GM21381 (cell line): ENCODE data around the gene CYP4F2.
"Not testable (repeated sequence)": the region's sequence is repeated elsewhere in the genome, so short reads cannot be mapped to it uniquely, and the experiment has no call there.

Experiments
- ATAC-seq: cut with Tn5 transposase; IDR thresholded peaks from one replicate; pipeline ENCODE4 v1.9.1; 2021; ENCODE audit warnings: mild to moderate bottlenecking, moderate library complexity; ENCODE audit not compliant: unreplicated experiment

CYP4F2 gene

GRCh38 chr19:15897738-15898276 lies at the start of gene CYP4F2:
CYP4F2 (minus strand) TSS chr19:15898074; CDS start chr19:15897611, 463 bp downstream.
- no peak for ATAC-seq

- ATAC-seq = no peak
These were observed 47.4 kb upstream of the CYP4F2 start for GRCh38 chr19:15945301-15945700.

- no peak for ATAC-seq
These were observed 46.5 kb upstream of the CYP4F2 start for GRCh38 chr19:15944401-15944800.

GRCh38 chr19:15937771-15938170 lies 39.9 kb upstream of the CYP4F2 start:
- no peak for ATAC-seq

GRCh38 chr19:15936950-15937349 lies 39.1 kb upstream of the CYP4F2 start:
- no peak for ATAC-seq

- ATAC-seq = no peak
These were observed 38.3 kb upstream of the CYP4F2 start for GRCh38 chr19:15936173-15936572.

GRCh38 chr19:15935167-15935702 lies 37.4 kb upstream of the CYP4F2 start:
- ATAC-seq = no peak

- ATAC-seq = no peak
These were observed 36.6 kb upstream of the CYP4F2 start, which contains the start of gene CYP4F11 for GRCh38 chr19:15934332-15935078. CYP4F11 (minus strand) TSS chr19:15934529; CDS start chr19:15934408, 121 bp downstream.

- ATAC-seq = not testable (repeated sequence)
These were observed 36.0 kb upstream of the CYP4F2 start for GRCh38 chr19:15933761-15934331.

GRCh38 chr19:15928321-15928720 lies 30.4 kb upstream of the CYP4F2 start:
- ATAC-seq = no peak

GRCh38 chr19:15926484-15926883 lies 28.6 kb upstream of the CYP4F2 start:
- no peak for ATAC-seq

- ATAC-seq = no peak
These were observed 25.8 kb upstream of the CYP4F2 start for GRCh38 chr19:15923702-15924101.

- ATAC-seq = no peak
These were observed 24.1 kb upstream of the CYP4F2 start for GRCh38 chr19:15922021-15922420.

- ATAC-seq = no peak
These were observed 21.4 kb upstream of the CYP4F2 start for GRCh38 chr19:15919243-15919642.

GRCh38 chr19:15915109-15915508 lies 17.2 kb upstream of the CYP4F2 start:
- no peak for ATAC-seq

- ATAC-seq = no peak
These were observed 16.0 kb upstream of the CYP4F2 start for GRCh38 chr19:15913830-15914229.

- ATAC-seq = no peak
These were observed 15.5 kb upstream of the CYP4F2 start for GRCh38 chr19:15913384-15913783.

- no peak for ATAC-seq
These were observed 13.8 kb upstream of the CYP4F2 start for GRCh38 chr19:15911599-15912235.

GRCh38 chr19:15905026-15905425 lies 7.2 kb upstream of the CYP4F2 start:
- ATAC-seq = no peak

- not testable (repeated sequence) for ATAC-seq
These were observed 5.0 kb upstream of the CYP4F2 start for GRCh38 chr19:15902898-15903297.

- ATAC-seq = no peak
These were observed 4.4 kb upstream of the CYP4F2 start for GRCh38 chr19:15902254-15902653.
